Dedifferentiated amniotic fluid mesenchymal stem cell (primary cell): Measurements from ENCODE around the gene CLDN2.
"Not testable (repeated sequence)": the region's sequence is repeated elsewhere in the genome, so short reads cannot be mapped to it uniquely, and the experiment has no call there.

Source experiments
- DNase-seq: peaks from one replicate; pipeline ENCODE4 v3.0.0-alpha.2; 2016; ENCODE audit errors: extremely low spot score

Gene CLDN2

GRCh38 chrX:106919932-106920452, at the start of gene CLDN2:
TSS of gene CLDN2 (plus strand) at chrX:106920402. CDS start at chrX:106928229, 7,827 bp downstream.
- DNase-seq, result no peak

GRCh38 chrX:106872796-106873195, 47.4 kb upstream of the CLDN2 start:
- DNase-seq, result not testable (repeated sequence)

DNA sequence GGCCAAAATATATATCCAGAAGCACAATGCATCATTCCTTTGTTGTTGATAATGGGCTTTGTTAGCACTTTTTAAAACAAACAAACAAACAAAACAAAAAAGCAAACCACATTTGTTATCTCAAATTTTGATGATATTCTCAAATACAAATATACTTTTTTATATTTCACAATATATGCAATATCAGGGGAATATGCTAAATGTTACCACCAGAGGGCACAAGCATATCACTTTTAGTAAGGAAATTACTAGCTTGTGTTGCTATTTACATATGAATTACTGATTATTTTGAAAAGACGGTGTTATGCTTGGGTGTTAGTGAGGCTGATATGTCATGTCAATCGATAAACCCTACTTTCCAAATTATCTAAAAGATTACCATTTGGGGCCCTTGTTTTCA, 46.1 kb upstream of the CLDN2 start:
- peak; percentile 33 for DNase-seq

DNA sequence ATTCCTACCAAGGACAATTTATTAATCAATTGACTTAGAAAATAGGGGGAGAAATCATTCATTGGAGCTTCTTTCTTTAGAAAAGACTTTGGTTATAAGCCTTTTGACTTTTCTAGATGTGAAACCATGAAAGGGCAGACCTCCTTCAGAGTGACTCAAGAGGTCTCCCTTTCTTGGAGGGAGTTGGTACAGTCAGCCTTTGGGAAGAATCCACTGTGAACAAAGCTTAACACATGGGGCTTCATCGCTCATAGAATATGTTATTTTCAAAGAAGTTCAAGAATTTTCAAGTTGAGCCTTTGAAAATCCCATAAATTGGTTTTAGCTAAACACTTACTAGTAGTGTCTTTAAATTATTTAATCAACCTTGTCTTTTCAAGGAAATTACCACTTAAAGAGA, 45.1 kb upstream of the CLDN2 start:
- no peak for DNase-seq

DNA sequence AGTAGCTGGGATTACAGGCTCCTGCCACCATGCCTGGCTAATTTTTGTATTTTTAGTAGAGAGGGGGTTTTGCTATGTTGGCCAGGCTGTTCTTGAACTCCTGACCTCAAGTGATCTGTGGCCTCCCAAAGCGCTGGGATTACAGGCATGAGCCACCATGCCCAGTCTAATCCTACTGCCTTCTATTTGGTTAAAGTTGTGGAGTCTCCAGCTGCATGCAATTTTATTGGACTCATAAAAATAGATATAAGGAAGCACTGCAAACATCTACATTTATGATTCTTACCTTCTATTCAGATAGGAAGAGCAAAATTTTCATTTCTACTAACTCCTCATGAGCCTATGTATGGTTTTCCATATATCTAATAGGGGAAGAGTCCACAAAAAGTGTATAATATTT, 30.7 kb upstream of the CLDN2 start:
- DNase-seq, result no peak

GRCh38 chrX:106891762-106892460, 28.3 kb upstream of the CLDN2 start:
- DNase-seq, result no peak

- DNase-seq, result peak; percentile 72
Measured at GRCh38 chrX:106894392-106894909, 25.8 kb upstream of the CLDN2 start.

GRCh38 chrX:106894978-106895452, 25.2 kb upstream of the CLDN2 start:
- DNase-seq, result peak; percentile 35

DNA sequence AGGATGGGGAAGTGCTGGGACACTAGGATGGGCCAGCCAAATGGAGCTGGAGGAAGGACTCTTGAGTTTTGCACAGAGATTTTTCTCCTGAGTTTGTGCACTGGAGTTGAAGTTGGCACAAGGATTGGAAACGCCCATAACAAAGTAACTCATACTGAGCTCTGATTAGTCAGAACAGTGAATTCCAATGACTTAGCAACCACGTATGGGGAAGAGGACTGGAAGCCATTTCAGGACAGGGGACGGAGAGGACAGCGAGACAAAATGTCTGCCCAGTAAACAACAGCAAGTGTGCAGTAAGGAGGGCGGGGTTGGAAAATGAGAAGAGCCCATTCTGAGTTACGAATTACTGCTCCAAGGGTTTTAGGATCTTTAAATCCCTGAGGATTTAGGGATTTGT, 22.9 kb upstream of the CLDN2 start:
- DNase-seq, result no peak

DNA sequence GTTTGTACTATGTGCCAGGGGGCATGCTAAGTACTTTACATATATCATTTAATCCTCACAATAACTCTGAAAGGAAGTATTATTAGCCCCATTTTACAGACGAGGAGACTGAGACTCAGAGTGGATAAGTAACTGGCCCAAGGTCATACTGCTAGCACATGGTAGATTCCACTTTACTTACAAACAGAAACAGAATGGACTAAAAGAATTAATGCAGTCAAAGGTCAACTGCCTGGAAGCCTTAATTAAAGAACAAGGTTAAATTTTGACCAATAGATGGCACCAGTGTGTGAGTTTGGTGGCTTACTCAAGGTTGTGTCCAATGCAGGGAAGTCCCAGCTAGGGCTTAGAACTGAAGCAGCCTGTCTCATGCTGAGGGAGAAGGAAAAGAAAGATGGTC, 21.7 kb upstream of the CLDN2 start:
- no peak for DNase-seq

GRCh38 chrX:106899276-106899675, 20.9 kb upstream of the CLDN2 start:
- DNase-seq, result no peak

- no peak for DNase-seq
Measured at GRCh38 chrX:106899841-106900240, 20.4 kb upstream of the CLDN2 start.

DNA sequence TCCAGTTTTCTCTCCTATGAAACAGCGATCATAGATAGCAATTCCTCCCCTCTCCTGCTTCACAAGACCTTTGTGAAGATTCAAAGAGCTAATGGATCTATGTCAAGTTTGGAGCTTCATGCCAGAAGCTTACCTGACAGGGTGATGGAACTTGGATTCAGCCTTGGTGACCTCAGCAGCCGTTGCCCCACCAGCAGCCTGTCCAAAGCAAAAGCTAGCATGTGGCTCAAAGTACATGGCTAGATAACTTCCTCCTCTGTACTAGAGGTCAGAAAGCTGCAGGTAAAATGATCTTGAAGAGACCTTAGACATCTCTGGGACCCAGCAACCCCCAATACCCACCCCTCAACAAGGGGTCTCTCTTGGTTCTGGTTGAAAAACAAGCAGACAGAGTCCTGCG, 18.9 kb upstream of the CLDN2 start:
- DNase-seq, result no peak

DNA sequence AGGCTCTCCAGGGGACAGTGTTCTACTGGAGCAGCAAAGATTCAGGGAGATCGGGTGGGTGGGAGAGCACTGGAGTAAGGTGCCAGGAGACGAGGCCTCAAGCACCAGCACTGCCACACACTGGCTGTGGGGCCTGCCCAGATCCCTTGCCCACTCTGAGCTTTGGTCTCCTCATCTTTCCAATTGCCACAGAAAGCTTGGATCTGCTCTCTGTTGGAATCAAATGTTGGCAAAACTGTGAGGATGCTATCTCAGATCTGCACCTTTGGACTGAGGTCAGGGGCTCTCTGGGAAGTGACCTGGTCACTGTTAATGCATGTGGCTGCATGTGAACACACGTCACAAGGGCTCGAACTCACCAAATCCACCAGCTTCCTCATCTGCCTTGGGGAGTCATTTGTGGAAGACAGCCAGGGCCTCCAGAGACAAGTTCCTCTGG, 18.4 kb upstream of the CLDN2 start:
- DNase-seq, result no peak

- DNase-seq, result no peak
Measured at GRCh38 chrX:106902684-106903083, 17.5 kb upstream of the CLDN2 start.

- DNase-seq, result no peak
Measured at GRCh38 chrX:106903291-106903824, 16.8 kb upstream of the CLDN2 start, which contains the start of gene RIPPLY1. TSS of gene RIPPLY1 (minus strand) at chrX:106903341. CDS start at chrX:106903287, 54 bp downstream.

DNA sequence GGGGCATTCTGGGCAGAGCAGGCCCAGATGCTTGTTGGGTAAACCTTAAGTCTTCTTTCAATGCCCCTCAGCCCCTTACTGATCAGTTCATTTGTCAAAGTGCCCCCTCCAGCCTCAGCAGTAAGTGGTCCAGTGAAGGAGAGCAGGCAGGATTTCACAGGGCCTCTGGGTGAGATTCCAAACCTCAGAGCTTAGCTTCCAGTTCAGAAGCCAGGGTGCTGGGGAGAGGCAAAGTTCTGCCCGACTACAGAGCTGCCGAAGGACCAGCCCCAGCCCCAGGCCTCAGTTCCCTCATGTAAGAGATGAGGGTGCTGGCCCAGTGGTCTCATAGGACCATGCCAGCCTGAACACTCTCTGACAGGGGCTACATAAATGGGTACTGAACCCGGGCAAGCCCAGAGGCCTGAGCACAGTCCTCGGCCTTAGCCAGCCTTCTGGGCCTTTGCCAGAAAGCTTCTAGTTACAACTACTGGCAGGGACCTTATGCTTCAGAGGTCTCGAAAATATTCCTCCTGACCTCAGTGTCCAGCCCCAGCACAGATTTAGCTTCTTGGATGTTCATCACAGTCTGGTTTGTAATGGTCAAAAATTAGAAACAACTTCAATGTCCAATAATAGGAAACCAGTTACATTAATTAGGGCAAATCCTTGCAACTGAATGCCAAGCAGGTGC, 16.2 kb upstream of the CLDN2 start:
- no peak for DNase-seq

DNA sequence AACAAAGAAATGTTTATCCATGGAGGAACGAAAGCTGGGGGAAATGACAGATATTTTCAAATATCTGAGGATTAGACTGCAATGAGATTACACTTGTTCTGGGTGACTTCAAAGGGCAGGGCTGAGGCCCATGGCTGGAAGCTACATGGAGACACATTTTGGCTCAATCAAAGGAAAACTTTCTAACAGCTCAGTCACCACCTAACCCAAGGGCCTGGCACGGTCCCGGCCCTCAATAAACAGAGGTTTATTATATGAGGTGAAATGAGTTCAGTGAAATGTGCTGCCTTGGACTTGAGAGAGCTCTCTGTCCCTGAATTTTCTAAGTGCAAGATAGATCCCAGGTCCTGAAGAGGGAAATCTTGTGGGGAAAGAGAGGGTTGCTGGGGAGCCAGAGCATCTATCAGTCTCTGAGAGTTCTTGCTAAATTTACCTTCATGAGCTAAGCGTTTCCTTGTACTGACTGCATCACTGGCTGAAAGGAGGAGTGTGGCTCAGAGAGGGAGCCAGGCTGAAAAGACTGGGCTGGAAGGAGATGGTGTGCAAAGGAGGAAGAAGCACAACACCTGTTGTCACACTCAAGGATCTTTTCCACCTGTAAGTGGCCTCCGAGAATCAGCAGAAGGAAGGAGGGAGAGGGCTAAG, 15.0 kb upstream of the CLDN2 start:
- DNase-seq, result no peak

GRCh38 chrX:106906361-106906760, 13.8 kb upstream of the CLDN2 start:
- no peak for DNase-seq

- DNase-seq, result no peak
Measured at GRCh38 chrX:106912864-106913263, 7.3 kb upstream of the CLDN2 start.

DNA sequence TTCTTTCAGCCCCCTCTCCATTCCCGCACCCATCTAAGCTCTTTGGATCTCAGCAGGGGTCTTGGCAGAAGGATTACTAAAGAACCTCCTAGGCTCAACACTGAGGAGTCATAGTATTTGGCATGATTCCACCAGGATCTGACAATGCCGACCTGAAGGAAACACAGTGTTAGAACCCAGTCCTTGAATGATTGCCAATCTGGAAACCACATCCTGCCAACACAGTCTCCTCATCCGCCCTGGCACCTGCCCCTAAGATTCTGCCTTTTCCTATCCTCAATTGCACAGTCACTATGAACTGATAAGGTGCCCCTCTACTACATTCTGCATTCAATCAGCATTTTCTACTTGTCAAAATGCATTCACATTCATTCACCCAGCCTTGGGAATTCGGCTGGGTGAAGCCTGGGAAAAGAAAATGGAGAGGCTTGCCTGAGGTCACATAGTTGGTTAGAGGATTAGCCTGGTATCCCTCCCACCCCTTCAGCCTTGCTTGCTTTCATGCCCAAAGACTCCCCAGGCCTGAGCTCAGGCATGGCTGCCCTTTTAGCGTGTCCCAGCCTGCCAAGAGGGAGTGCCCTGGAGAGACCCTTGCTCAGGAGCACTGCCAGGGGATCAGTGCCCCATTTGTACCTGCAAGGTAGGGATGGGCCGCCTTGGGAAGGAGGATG, 2.2 kb upstream of the CLDN2 start:
- no peak for DNase-seq
